ENCODE results near the gene DEK.

GRCh38 chr6:18235524-18235923, 28.8 kb downstream of the DEK start:
- TF ChIP-seq CTCF (IDR thresholded peaks at IDR 0.05; ENCODE audit: low read depth, low read length, poor library complexity, severe bottlenecking) (no peak), EZH2phosphoT487 (IDR thresholded peaks at IDR 0.05; ENCODE audit: borderline replicate concordance, low read length) (no peak)

Data from DOHH2 (cell line).